HCT116 (cell line): ENCODE measurements around the gene AAMP. TPM values are rescaled to one million over a fixed set of nuclear protein-coding genes. Genes with fewer than 3 reads are reported as not detected.
A peak's percentile ranks its signal among the peaks of the same experiment; 100 is the strongest.

Experiments
- ATAC-seq: fragments of 200-7000 bp; cut with Tn5 transposase; 2 replicates; pipeline ENCODE4 v1.9.1; 2020; ENCODE audit warnings: mild to moderate bottlenecking, moderate library complexity
- BruUV-seq: library from RNA; stranded (reverse); fragments of 400-500 nt; replicated peaks from 2 replicates; lab custom pipeline; 2021; lab: Mats Ljungman, UMichigan
- CTCF ChIA-PET: fragments of 300-600 bp; sonication (Branson Sonifier 250); formaldehyde crosslinking; loops from one replicate; lab custom pipeline; 2021; ENCODE audit warnings: antibody characterized with exemption; lab: Charles Lee
- POLR2A ChIA-PET: fragments of 300-600, 350-600 bp; sonication (Branson Sonifier 250); formaldehyde crosslinking; loops from one replicate; lab custom pipeline; 2021; ENCODE audit warnings: antibody characterized with exemption; lab: Charles Lee
- RAD21 ChIA-PET, 2 experiments: fragments of 300-600 bp; sonication (Branson Sonifier 250); formaldehyde crosslinking; loops; one replicate each; lab custom pipeline; 2023; ENCODE audit warnings: low total read pairs in 2 of 2; ENCODE audit not compliant: uncharacterized antibody in 2 of 2, unreplicated experiment in 2 of 2, low non-redundant PET in 1 of 2; lab: Charles Lee
- DNase-seq: peaks from one replicate; pipeline ENCODE4 v3.0.0-alpha.2; 2010; ENCODE audit warnings: low read depth, low spot score
- H2AFZ ChIP-seq: fragments of 200-600 bp; shearing (Covaris generic), sonication (generic); 2 replicates; pipeline ENCODE4 v1.6.1; 2017; ENCODE audit warnings: low read depth, mixed run types, mixed read lengths, antibody characterized with exemption, low read length; ENCODE audit not compliant: poor library complexity, severe bottlenecking
- H3K27ac ChIP-seq: 2 replicates; pipeline ENCODE4 v1.5.1; 2012; ENCODE audit warnings: low read depth, low read length
- H3K27me3 ChIP-seq: fragments of 200-600 bp; sonication (generic); 2 replicates; pipeline ENCODE4 v1.6.1; 2016; ENCODE audit warnings: mixed run types, low read length, mixed read lengths; ENCODE audit not compliant: insufficient read depth
- H3K36me3 ChIP-seq, 2 experiments: fragments of 200-500 bp in 1 of 2; fragments of 200-600 bp in 1 of 2; sonication (Bioruptor generic) in 1 of 2; sonication (generic) in 1 of 2; 2 replicates each; pipeline versions ENCODE4 v1.5.1 to v1.6.1; 2014 to 2016; ENCODE audit warnings: low read length in 2 of 2, inconsistent platforms in 1 of 2, mixed read lengths in 1 of 2, mixed run types in 1 of 2; ENCODE audit not compliant: insufficient read depth in 2 of 2, control insufficient read depth in 1 of 2
- H3K4me1 ChIP-seq, 2 experiments: fragments of 200-600 bp in 1 of 2; sonication (generic) in 1 of 2; 2 replicates each; pipeline versions ENCODE4 v1.5.1 to v1.6.1; 2012 to 2017; ENCODE audit warnings: low read length in 2 of 2, inconsistent platforms in 1 of 2, mild to moderate bottlenecking in 1 of 2, mixed read lengths in 1 of 2, mixed run types in 1 of 2, moderate library complexity in 1 of 2; ENCODE audit not compliant: insufficient read depth in 2 of 2, control insufficient read depth in 1 of 2
- H3K4me2 ChIP-seq: fragments of 200-600 bp; sonication (generic); 2 replicates; pipeline ENCODE4 v1.6.1; 2017; ENCODE audit warnings: mixed run types, low read length, mixed read lengths
- H3K4me3 ChIP-seq, 2 experiments: fragments of 200-600 bp in 1 of 2; sonication (generic) in 1 of 2; replicated peaks in 1 of 2; 2 replicates each; pipeline ENCODE4 v1.5.1; 2011 to 2016; ENCODE audit warnings: low read length in 2 of 2, control low read depth in 1 of 2, low read depth in 1 of 2, mild to moderate bottlenecking in 1 of 2, mixed read lengths in 1 of 2, mixed run types in 1 of 2
- H3K79me2 ChIP-seq: fragments of 200-600 bp; sonication (generic); 2 replicates; pipeline ENCODE4 v1.6.1; 2017; ENCODE audit warnings: mild to moderate bottlenecking, mixed run types, low read length, moderate library complexity, mixed read lengths; ENCODE audit not compliant: insufficient read depth
- H3K9ac ChIP-seq: fragments of 200-600 bp; sonication (generic); 2 replicates; pipeline ENCODE4 v1.6.1; 2016; ENCODE audit warnings: low read length, mixed read lengths
- H3K9me2 ChIP-seq: fragments of 200-600 bp; sonication (generic), shearing (Covaris generic); 2 replicates; pipeline ENCODE4 v1.6.1; 2017; ENCODE audit warnings: mixed run types, mild to moderate bottlenecking, moderate library complexity; ENCODE audit not compliant: insufficient read depth
- H3K9me3 ChIP-seq, 2 experiments: fragments of 200-500 bp in 1 of 2; fragments of 200-600 bp in 1 of 2; sonication (Bioruptor generic) in 1 of 2; sonication (generic) in 1 of 2; 2 replicates each; pipeline ENCODE4 v1.6.1; 2014 to 2017; ENCODE audit warnings: low read length in 2 of 2, mixed read lengths in 2 of 2, inconsistent platforms in 1 of 2, low read depth in 1 of 2, mild to moderate bottlenecking in 1 of 2, mixed run types in 1 of 2, moderate library complexity in 1 of 2; ENCODE audit not compliant: control insufficient read depth in 1 of 2, insufficient read depth in 1 of 2
- H4K20me1 ChIP-seq: fragments of 200-600 bp; sonication (generic), shearing (Covaris generic); 2 replicates; pipeline ENCODE4 v1.6.1; 2017; ENCODE audit warnings: mixed run types, mild to moderate bottlenecking, moderate library complexity; ENCODE audit not compliant: insufficient read depth
- CEBPB ChIP-seq: IDR thresholded peaks from 2 replicates; pipeline ENCODE4 v1.6.1; 2012; ENCODE audit warnings: low read depth
- POLR2AphosphoS5 ChIP-seq: IDR thresholded peaks from 2 replicates; pipeline ENCODE4 v1.6.1; 2011; ENCODE audit warnings: mild to moderate bottlenecking, low read depth, low read length, moderate library complexity
- REST ChIP-seq: IDR thresholded peaks from 2 replicates; pipeline ENCODE4 v1.6.1; 2012; ENCODE audit warnings: low read depth
- SP1 ChIP-seq: IDR thresholded peaks from 2 replicates; pipeline ENCODE4 v1.6.1; 2012; ENCODE audit warnings: low read depth
- intact Hi-C: fragments of 100-400 bp; cut with micrococcal nuclease; formaldehyde crosslinking; loops from 2 replicates; pipeline ENCODE4 v1.10.0; 2022
- total RNA-seq: library from RNA; stranded (reverse); gene quantifications from one replicate; pipeline ENCODE4 v1.2.1, GENCODE V29; 2021; ENCODE audit not compliant: unreplicated experiment

Gene AAMP
- total RNA-seq, 1 experiment from 2014 or later: 111 TPM

GRCh38 chr2:218271487-218271797, 1.5 kb upstream of the AAMP start:
- no TSS peak for BruUV-seq
- intact Hi-C loops: loop anchor here (5.0 kb wide), 1 partner anchor 84 kb away; no protein-coding TSS in a partner anchor
- Histone ChIP-seq H3K9me2 (no peaks in the 10 kb centered on the region), H4K20me1 (no peaks in the 10 kb centered on the region), H3K9ac (peak overlapping the region; percentile 77), H3K79me2 (peaks cover 23% of the 10 kb centered on the region), H3K27ac (peak overlapping the region; percentile 42), H3K9me3 (no peaks in the 10 kb centered on the region), H3K4me1 (peaks cover 13 to 28% of the 10 kb centered on the region in 2 experiments), H3K4me3 (peak overlapping the region; percentile 91 to 97), H2AFZ (no peak overlapping the region), H3K27me3 (no peaks in the 10 kb centered on the region), H3K4me2 (peak overlapping the region; percentile 94), H3K36me3 (peaks cover 28 to 35% of the 10 kb centered on the region in 2 experiments; a peak in 3 of 4 replicates)
- ATAC-seq (no peak), DNase-seq (no peak)
- ChIA-PET CTCF (interaction anchor here (0.8 to 2.9 kb wide), 8 partner anchors 84 to 576 kb away, joined by 3 to 22 read pairs (median 4); partner anchors contain the start of gene CATIP), RAD21 (interaction anchor here in 1 of 2 experiments (0.5 kb wide), 1 partner anchor 106 kb away, joined by 3 read pairs; no protein-coding TSS in a partner anchor), POLR2A (interaction anchor here (2.4 kb wide), 1 partner anchor 16 kb away, joined by 19 read pairs; no protein-coding TSS in a partner anchor)
- no peak for TF ChIP-seq SP1
- no peak for TF ChIP-seq CEBPB
- TF ChIP-seq POLR2AphosphoS5: no peak
- no peak for TF ChIP-seq REST
